Mesendoderm (in vitro differentiated cells): ENCODE measurements around the gene GPBP1.

Experiments
- DNase-seq: peaks from one replicate; pipeline ENCODE4 v3.0.0; 2013
- H2AK5ac ChIP-seq: 2 replicates; pipeline ENCODE4 v1.6.1; 2013; ENCODE audit warnings: low read length, inconsistent platforms
- H2BK120ac ChIP-seq: 2 replicates; pipeline ENCODE4 v1.6.1; 2013; ENCODE audit warnings: low read depth, mild to moderate bottlenecking, low read length, moderate library complexity, mixed read lengths
- H2BK15ac ChIP-seq: replicated peaks from 2 replicates; pipeline ENCODE4 v1.6.1; 2013; ENCODE audit warnings: low read depth, mild to moderate bottlenecking, moderate library complexity
- H2BK5ac ChIP-seq: 2 replicates; pipeline ENCODE4 v1.6.1; 2013; ENCODE audit warnings: low read length, inconsistent platforms
- H3K18ac ChIP-seq: 2 replicates; pipeline ENCODE4 v1.6.1; 2013; ENCODE audit warnings: mild to moderate bottlenecking, low read length, mixed read lengths
- H3K23ac ChIP-seq: one replicate; pipeline ENCODE4 v1.6.1; 2013; ENCODE audit warnings: low read length
- H3K27ac ChIP-seq: 2 replicates; pipeline ENCODE4 v1.5.1; 2013; ENCODE audit warnings: low read depth, mild to moderate bottlenecking, inconsistent platforms, low read length, moderate library complexity
- H3K27me3 ChIP-seq: 2 replicates; pipeline ENCODE4 v1.6.1; 2013; ENCODE audit warnings: low read length, control low read depth, mild to moderate bottlenecking, inconsistent platforms; ENCODE audit not compliant: insufficient read depth, poor library complexity
- H3K36me3 ChIP-seq: 2 replicates; pipeline ENCODE4 v1.6.1; 2013; ENCODE audit warnings: low read length, inconsistent platforms; ENCODE audit not compliant: control insufficient read depth, insufficient read depth
- H3K4ac ChIP-seq: one replicate; pipeline ENCODE4 v1.6.1; 2013; ENCODE audit warnings: low read depth, mild to moderate bottlenecking, low read length, moderate library complexity
- H3K4me1 ChIP-seq: 2 replicates; pipeline ENCODE4 v1.6.1; 2013; ENCODE audit warnings: low read depth, low read length, inconsistent platforms; ENCODE audit not compliant: control insufficient read depth
- H3K4me2 ChIP-seq: 2 replicates; pipeline ENCODE4 v1.6.1; 2013; ENCODE audit warnings: low read length
- H3K4me3 ChIP-seq: 2 replicates; pipeline ENCODE4 v1.5.1; 2013; ENCODE audit warnings: mild to moderate bottlenecking, low read length
- H3K56ac ChIP-seq: one replicate; pipeline ENCODE4 v1.6.1; 2013; ENCODE audit warnings: low read length
- H3K79me1 ChIP-seq: 2 replicates; pipeline ENCODE4 v1.6.1; 2013; ENCODE audit warnings: low read length, inconsistent platforms
- H3K79me2 ChIP-seq: 2 replicates; pipeline ENCODE4 v1.6.1; 2013; ENCODE audit warnings: mild to moderate bottlenecking, low read length; ENCODE audit not compliant: control insufficient read depth, insufficient read depth
- H3K9ac ChIP-seq: 2 replicates; pipeline ENCODE4 v1.6.1; 2013; ENCODE audit warnings: low read length, inconsistent platforms
- H4K5ac ChIP-seq: one replicate; pipeline ENCODE4 v1.6.1; 2013; ENCODE audit warnings: low read length
- H4K8ac ChIP-seq: one replicate; pipeline ENCODE4 v1.6.1; 2013; ENCODE audit warnings: low read depth, mild to moderate bottlenecking, control low read depth, low read length, moderate library complexity
- WGBS: extraction: QIAGEN DNeasy Blood & Tissue Kit; methylation state at CpG from one replicate; pipeline ENCODE4 v1.1.7; 2013; ENCODE audit warnings: low lambda C conversion rate, missing lambda C conversion rate; ENCODE audit not compliant: insufficient coverage; ENCODE audit errors: extremely low coverage; 5-methylcytosine and 5-hydroxymethylcytosine counted together

GPBP1 gene

GRCh38 chr5:57174128-57174889, 450 bp downstream of the GPBP1 start:
- WGBS, result no CpG with 5 or more reads among the region's 47 CpGs
- H3K4me3 ChIP-seq, result peak overlapping the region; percentile 98

GRCh38 chr5:57174890-57175510, 1.1 kb downstream of the GPBP1 start:
- peak; percentile 31 for DNase-seq
- Histone ChIP-seq H3K36me3 (no peaks in the 10 kb centered on the region), H3K27ac (peak overlapping the region; percentile 99)

More at GRCh38 chr5:57174128-57174889, 450 bp downstream of the GPBP1 start:
- Histone ChIP-seq H3K79me1 (no peaks in the 10 kb centered on the region), H3K56ac (peak overlapping the region; percentile 100), H3K79me2 (peaks cover 47% of the 10 kb centered on the region), H3K18ac (peak overlapping the region; percentile 61), H2BK15ac (no peak overlapping the region), H3K9ac (peak overlapping the region; percentile 99), H3K4me2 (peak overlapping the region; percentile 94), H2AK5ac (peak overlapping the region; percentile 65), H3K4me1 (no peaks in the 10 kb centered on the region), H4K8ac (no peak overlapping the region), H4K5ac (no peak overlapping the region), H3K4ac (peak overlapping the region; percentile 7), H3K27ac (peak overlapping the region; percentile 99), H3K23ac (peak overlapping the region; percentile 97), H3K36me3 (no peaks in the 10 kb centered on the region), H2BK120ac (no peak overlapping the region), H2BK5ac (peak overlapping the region; percentile 93), H3K27me3 (no peaks in the 10 kb centered on the region)
- DNase-seq, result peak; percentile 66

GRCh38 chr5:57175551-57176309, 1.9 kb downstream of the GPBP1 start:
- Histone ChIP-seq H2BK15ac (no peak overlapping the region), H3K4me1 (no peaks in the 10 kb centered on the region), H4K5ac (no peak overlapping the region), H3K4ac (no peak overlapping the region), H3K27ac (no peak overlapping the region), H3K23ac (no peak overlapping the region), H3K9ac (peak overlapping the region; percentile 99), H3K79me2 (peaks cover 61% of the 10 kb centered on the region), H3K4me2 (peak overlapping the region; percentile 71), H2BK5ac (no peak overlapping the region), H3K4me3 (peak overlapping the region; percentile 34), H3K36me3 (no peaks in the 10 kb centered on the region), H3K27me3 (no peaks in the 10 kb centered on the region), H2BK120ac (no peak overlapping the region), H3K56ac (peak overlapping the region; percentile 73), H3K79me1 (no peaks in the 10 kb centered on the region), H3K18ac (no peak overlapping the region), H2AK5ac (no peak overlapping the region), H4K8ac (no peak overlapping the region)
- no peak for DNase-seq
- no CpG with 5 or more reads among the region's 11 CpGs for WGBS

More at GRCh38 chr5:57174890-57175510, 1.1 kb downstream of the GPBP1 start:
- Histone ChIP-seq H2BK5ac (no peak overlapping the region), H3K27me3 (no peaks in the 10 kb centered on the region), H3K9ac (peak overlapping the region; percentile 99), H3K4ac (peak overlapping the region; percentile 25), H2BK120ac (no peak overlapping the region), H3K4me1 (no peaks in the 10 kb centered on the region), H3K56ac (peak overlapping the region; percentile 100), H2AK5ac (no peak overlapping the region), H3K4me3 (peak overlapping the region; percentile 98), H2BK15ac (no peak overlapping the region), H3K79me1 (no peaks in the 10 kb centered on the region), H4K5ac (no peak overlapping the region), H3K79me2 (peaks cover 54% of the 10 kb centered on the region), H3K23ac (no peak overlapping the region), H3K18ac (peak overlapping the region; percentile 61), H4K8ac (no peak overlapping the region), H3K4me2 (peak overlapping the region; percentile 94)
- no CpG with 5 or more reads among the region's 11 CpGs for WGBS

- Histone ChIP-seq H3K36me3 (no peaks in the 10 kb centered on the region), H3K18ac (no peak overlapping the region), H3K79me2 (peaks cover 68% of the 10 kb centered on the region), H3K79me1 (no peaks in the 10 kb centered on the region), H3K4me2 (peak overlapping the region; percentile 61), H4K5ac (no peak overlapping the region), H2AK5ac (no peak overlapping the region), H3K27me3 (no peaks in the 10 kb centered on the region), H3K27ac (no peak overlapping the region), H3K4me3 (peak overlapping the region; percentile 36), H3K9ac (peak overlapping the region; percentile 72), H2BK5ac (no peak overlapping the region), H3K4ac (no peak overlapping the region), H3K56ac (no peak overlapping the region), H3K23ac (no peak overlapping the region), H3K4me1 (no peaks in the 10 kb centered on the region), H2BK15ac (no peak overlapping the region), H2BK120ac (no peak overlapping the region), H4K8ac (no peak overlapping the region)
- no CpG with 5 or more reads among the region's 7 CpGs for WGBS
- DNase-seq, result no peak
These were observed 2.5 kb downstream of the GPBP1 start for GRCh38 chr5:57176350-57176857.

- H3K79me1 ChIP-seq, result no peaks in the 10 kb centered on the region
- no peak overlapping the region for H2AK5ac ChIP-seq
These were observed 3.8 kb downstream of the GPBP1 start for GRCh38 chr5:57177479-57178156.

More at GRCh38 chr5:57177479-57178156, 3.8 kb downstream of the GPBP1 start:
- no peak overlapping the region for H4K8ac ChIP-seq
- H3K4me2 ChIP-seq, result peak overlapping the region; percentile 9
- no peak overlapping the region for H3K18ac ChIP-seq
- WGBS, result no CpG with 5 or more reads among the region's 14 CpGs
- no peaks in the 10 kb centered on the region for H3K27me3 ChIP-seq
- H3K23ac ChIP-seq, result no peak overlapping the region
- H2BK5ac ChIP-seq, result no peak overlapping the region
- no peak overlapping the region for H3K56ac ChIP-seq
- DNase-seq, result no peak
- no peak overlapping the region for H3K27ac ChIP-seq
- no peaks in the 10 kb centered on the region for H3K4me1 ChIP-seq
- peaks cover 80% of the 10 kb centered on the region for H3K79me2 ChIP-seq
- no peak overlapping the region for H2BK120ac ChIP-seq
- no peak overlapping the region for H2BK15ac ChIP-seq
- no peak overlapping the region for H4K5ac ChIP-seq
- no peak overlapping the region for H3K9ac ChIP-seq
- no peaks in the 10 kb centered on the region for H3K36me3 ChIP-seq
- H3K4ac ChIP-seq, result no peak overlapping the region
- H3K4me3 ChIP-seq, result no peak overlapping the region
